GM19452 (cell line): ENCODE results near the gene CFAP46.

Experiments
- ATAC-seq: cut with Tn5 transposase; IDR thresholded peaks from one replicate; pipeline ENCODE4 v1.9.1; 2021; ENCODE audit not compliant: unreplicated experiment

CFAP46 gene

DNA sequence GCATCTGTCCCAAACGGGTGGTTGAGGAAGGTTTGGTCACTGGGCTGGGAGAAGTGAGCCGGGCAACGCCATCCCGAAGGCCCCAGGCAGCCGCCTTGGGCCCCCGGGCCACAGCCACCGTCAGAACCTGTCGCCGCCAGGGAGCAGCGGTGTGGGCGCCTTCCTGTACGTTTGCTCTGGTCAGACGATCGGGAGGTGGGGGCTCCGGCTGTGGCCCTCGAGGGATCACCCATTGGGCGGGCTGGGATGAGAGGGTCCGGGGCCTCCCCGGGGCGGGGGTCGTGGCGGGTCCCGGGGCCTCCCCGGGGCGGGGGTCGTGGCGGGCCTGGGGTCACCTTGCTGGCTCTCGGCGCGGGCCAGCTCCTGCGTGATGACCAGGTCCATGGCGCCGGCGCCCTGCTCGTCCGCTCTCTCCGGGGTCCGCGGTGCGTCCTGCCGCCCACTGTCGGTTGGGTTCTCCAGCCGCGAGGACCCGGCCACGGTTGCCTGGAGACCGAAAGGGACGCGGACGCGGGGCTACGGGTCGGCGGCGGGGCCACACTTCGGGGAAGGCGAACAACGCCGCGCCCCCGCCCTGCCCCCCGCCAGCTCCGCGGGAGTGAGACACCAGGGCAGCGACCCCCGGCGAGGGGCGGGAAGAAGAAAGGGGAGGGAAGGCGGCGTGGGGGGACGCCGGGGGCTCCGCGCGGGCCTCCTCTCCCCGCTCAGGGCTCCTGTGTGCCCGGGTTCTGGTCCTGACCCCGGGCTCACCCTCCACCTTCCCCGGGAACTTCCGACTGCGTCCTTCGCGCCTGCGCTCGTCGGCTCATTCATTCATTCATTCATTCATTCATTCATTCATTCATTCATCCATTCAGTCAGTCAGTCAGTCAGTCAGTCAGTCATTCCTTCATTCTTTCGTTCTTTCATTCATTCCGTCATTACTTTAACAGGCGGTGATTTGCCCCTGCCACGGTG is at the start of gene CFAP46:
TSS of gene CFAP46 (minus strand) at position 470 of the 957 bp plus-strand sequence. CDS start at position 384, 86 bp downstream.
- ATAC-seq, result no peak

DNA sequence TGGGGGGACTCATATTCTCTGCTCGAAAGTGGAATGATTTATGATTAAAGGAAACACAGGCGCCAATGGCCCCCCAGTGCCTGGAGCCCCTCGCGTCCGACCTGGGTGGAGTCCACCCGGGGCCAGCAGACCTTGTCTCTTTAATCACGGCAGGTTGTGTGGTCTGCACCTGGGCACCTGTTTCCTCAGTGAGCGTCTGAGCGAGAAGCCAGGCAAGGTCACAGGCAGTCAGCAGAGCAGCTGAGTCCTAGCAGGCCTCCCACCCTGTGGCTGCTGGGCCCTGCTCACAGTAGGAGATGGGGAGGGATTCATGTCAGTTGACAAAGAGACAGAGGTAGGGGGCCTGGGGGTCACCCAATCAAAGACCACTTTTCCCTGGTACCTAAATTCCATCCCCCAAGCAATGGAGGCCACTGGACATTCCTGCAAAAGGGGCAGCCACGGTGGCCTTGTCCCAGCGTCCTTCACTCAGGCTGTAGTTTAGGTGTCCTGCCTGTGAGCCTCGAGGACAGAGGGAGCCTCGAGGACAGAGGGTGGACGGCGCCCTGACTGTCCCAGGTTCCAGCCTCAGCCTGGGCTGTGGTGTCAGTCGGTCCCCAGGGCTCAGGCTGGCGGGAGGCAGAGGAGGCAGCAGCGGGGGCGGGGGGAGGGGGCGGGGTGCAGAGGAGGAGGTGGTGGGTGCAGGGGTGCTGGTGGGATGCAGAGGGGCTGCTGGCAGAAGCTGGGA is 49.5 kb upstream of the CFAP46 start:
- no peak for ATAC-seq

DNA sequence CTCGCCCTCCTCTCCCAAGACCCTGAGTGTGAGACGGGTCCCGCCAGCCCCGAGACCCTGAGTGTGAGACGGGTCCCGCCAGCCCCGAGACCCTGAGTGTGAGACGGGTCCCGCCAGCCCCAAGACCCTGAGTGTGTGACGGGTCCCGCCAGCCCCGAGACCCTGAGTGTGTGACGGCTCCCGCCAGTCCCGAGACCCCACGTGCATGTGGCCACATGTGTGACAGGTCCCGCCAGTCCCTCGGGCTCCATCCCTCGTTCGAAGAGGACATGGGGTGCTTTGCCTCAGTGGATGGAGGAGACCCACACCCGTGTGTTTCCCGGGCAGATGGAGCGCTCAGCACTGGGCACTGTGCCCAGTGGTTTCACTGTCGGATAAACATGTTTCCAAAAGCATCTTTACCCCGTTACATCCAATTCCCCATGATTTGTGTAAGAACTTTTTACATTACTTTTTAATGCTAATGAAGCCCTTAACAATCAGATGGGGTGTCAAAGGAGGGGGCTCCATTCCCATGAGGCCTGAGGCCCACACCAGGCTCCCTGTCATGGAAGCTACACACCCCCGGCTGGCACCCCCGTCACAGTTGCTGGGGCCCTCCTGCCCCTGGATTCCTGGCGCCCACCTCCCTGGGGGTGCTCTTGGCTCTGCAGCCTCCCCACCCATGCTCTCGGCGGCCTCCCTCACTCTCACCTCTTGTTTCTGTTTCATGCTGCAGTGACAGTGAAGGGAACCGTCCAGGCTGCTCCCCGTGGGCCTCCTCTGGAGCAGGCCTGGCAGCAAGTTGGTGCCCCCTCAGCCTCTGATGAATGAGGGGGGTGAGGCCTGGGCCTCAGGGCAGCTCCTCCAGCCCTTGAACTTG is 48.5 kb upstream of the CFAP46 start:
- ATAC-seq, result no peak

DNA sequence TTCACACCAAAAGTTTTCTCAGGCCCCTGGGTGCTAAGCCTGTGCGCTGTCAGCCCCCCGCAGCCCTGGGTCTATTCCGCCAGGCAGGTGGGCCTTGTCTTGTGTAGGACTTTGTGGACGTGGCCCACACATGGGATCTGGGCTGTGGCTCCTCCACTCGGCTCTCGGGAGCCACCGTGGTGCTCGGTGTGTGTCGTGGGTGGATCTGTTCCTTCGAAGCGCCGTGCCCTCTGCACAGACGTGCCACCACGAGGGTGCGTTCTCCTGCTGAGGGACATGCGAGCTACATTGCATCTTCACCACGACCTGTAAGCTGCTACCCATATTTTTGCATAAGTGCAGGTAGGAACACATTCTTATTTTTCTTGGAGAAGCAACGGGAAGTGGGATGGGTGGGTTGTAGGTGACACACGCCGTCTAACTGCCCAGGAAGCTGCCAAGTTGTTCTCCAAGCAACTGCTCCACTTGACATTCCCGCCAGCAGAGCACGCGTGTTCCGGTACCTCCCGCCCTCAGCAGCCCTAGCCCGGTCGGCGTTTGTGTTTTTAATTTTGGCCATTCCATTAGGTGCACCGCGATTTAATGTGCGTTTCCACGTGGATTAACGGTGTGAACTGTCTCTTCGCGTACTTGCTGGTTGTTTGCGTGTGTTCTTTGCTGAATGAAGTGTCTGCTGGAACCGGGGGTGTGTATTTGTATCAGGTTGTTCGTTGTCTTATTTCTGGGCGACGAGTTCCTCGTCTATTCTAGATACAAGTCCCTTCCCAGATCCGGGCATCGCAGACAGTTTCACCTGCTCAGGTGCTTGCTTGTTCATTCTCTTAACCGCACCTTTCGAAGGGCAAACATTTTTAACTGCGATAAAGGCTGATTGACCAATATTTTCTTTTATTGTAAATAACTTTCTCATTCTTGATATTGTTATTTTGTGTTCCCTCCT is 47.4 kb upstream of the CFAP46 start:
- no peak for ATAC-seq

DNA sequence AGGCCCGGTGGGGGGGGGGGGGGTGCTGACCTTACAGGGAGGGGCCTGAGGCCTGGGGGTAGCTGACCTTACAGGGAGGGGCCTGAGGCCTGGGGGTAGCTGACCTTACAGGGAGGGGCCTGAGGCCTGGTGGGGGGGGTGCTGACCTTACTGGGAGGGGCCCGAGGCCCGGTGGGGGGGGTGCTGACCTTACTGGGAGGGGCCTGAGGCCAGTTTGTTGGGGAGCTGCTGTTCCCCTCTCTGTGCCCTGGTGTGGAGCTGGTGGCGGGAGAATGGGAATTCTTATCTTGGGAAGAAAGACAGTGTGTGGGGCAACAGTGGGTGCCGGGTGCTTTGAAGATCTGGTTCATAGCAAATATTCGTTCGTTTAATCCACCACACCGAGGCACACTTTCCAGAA is 46.6 kb upstream of the CFAP46 start:
- no peak for ATAC-seq

DNA sequence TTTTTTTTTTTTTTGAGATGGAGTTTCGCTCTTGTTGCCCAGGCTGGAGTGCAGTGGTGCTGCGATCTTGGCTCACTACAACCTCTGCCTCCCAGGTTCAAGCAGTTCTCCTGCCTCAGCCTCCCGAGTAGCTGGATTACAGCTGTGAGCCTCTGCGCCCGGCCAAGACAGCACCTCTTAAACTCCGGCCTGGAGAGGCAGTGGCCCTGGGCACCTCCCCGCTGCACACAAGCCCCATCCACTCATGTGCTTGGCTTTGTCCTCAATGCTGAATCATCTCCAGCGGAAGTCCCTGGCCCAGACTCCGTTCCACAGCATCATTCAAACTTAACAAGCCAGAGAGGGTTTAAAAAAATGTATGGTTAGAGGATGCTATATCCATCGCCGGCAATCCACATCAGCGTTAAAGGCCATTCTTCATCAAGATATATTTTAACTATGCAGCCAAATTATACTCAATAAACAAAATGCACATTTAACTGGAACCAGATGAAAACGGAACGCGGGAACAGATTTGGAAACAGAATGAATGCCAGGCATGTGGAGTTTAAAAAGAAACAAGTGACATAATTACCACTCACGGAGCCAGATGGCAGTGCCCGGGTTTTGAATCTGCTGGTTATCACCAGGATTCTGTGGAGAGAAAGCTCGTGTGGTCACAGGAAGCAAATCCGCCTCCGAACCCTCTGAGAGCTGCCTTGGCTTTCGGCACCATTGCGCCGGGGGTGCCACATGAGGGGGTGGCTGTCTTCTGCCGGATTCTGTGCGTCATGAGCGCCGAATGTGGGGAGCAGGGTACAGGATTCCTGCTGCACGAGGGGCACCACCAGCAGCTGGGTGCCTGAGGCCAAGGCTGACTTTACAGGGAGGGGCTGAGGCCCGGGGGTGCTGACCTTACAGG is 45.6 kb upstream of the CFAP46 start:
- no peak for ATAC-seq

DNA sequence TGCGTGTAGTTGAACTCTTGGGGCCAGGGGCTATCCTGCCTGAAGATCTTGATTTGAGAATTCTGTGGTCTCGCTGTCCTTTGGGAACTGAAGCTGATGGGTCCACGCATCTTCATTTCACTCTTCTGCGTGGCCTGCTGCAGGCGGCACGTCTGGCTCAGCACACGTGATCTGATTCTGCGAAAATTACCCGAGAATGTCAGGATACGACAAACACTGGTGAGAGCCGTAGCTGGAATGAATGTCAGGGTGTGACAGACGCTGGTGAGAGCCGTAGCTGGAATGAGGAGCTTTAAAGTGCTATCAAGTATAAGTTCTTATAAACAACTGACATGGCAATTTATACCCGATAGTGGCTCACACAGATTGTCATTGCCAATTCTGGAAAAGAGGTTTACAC is 44.6 kb upstream of the CFAP46 start:
- ATAC-seq, result no peak

DNA sequence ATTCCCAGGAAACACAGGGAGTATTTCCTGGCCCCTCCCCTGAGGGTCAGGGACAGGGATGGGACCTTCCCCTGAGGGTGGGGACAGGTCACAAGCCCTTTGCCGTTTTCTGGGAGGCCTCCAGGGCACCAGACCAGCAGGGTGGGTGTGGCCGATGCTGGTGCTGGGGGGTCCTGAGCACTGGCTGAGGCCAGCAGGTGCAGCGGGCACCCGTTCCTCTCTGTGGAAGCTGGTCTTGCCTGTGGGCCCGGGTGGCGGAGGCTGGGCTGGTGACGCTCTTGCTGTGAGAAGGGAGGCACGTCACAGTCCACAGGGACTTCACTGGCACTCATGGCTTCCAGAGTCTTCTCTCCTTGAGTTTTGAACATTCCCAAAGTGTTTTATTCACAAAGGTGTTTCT is 44.2 kb upstream of the CFAP46 start:
- ATAC-seq, result no peak

DNA sequence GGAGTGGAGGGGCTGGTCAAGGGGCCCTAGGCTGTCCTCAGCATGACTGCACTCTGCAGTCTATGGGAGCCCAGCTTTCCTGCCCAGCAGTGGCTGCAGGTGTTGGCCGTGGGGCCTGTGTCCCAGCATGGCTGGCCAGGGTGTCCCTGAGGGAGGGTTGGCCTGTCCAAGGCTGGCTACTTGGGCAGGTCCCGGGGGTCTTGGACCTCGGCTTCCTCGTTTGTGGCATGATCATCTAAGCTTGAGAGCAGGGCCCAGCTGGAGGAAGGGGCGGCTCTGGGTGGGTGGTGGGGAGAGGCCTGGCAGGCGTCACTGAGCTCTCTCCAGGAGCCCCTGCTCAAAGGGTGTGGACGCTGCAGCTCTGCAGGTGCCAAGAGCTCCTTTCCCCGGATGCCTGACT is 43.7 kb upstream of the CFAP46 start:
- no peak for ATAC-seq

DNA sequence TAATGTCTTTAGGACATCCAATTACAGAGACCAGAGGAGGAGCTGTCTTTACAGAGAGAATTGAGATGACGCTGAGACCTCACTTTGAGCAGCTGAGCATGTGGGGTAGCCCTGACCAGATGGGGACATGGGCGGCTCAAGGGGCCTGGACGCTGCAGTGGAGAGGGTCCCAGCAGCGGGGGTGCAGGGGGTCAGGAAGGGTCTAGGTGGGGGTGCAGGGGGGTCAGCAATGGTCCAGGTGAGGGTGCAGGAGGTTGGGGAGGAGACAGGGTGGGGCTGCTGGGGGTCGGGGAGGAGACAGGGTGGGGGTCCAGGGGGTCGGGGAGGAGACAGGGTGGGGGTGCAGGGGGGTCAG is 43.2 kb upstream of the CFAP46 start:
- no peak for ATAC-seq

DNA sequence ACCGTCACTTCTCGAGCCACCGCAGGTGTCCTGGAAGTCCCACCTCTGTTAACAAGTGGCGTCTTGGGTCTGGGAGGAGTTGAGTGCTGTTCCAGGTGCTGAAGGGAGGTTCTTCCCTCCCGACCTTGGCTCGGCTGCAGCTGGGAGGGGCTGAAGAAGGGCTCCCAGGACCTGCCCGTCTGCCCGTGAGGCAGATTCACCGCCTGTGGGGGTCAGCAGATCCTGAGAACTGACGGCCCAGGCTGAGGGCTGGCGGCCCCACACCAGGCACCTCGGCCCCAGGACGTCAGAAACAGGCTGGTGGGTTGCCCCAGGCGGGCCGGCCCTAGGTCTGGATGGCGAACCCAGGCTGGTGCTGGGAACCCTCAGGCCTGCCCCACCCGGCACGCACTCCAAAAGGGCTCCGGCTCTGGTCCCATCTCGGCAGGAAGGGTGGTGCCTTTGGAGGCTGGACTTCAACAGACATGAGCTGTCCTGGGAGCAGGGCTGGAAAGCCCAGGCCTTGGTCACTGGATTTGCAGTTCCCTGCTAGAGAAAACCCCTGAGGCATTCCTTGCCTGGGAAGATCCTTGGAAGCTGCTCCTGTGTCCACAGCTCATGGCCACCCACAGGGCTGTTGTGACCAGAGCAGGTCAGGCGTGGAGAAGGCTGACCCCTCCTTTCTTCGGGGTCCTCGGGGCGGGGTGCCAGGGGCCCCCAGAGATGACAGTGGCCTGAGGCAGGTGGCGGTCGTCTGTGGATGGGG is 42.6 kb upstream of the CFAP46 start:
- no peak for ATAC-seq

DNA sequence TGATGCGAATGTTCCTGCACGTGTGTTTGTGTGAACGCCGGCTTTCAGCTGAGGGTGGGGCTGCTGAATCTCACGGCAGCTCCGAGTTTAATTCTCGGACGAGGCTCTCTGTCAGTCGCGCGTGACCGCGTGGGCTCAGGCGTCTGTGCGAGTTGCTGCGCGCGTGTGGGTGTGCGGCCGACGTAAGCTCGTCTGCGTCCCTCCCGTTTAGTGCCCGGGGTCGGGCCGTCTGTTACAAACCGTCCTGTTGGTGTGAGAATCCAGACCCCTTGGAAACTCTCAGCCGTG is 41.6 kb upstream of the CFAP46 start:
- no peak for ATAC-seq

DNA sequence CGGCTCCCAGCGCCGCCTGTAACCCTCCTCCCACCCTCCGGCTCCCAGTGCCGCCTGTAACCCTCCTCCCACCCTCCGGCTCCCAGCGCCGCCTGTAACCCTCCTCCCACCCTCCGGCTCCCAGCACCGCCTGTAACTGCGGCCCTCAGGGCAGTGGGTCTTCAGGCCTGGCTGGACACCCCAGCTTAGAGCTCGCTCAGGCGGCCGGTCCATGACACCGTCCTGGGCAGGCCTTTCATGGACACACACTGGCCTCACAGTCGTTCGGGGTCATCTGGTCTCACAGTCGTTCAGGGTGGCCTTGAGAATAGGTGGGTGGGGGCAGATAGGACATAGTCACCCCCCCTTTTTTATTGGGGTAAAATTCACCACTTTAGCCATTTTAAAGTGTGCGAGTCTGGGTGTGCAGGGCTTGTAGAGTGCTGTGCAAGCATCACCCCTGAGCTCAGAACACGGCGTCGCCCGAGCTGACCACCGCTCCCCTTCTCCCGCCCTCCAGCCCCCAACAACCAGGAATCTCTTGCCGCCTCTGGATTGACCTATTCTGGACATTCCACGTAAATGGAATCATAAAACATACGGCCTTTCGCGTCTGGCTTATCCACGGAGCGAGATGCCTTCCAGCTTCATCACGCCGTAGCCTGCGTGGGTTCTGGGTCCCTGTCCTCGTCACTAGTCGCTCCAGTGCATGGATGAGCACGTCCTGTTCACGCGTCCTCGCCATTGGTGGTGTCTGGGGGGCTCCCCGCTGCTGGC is 41.1 kb upstream of the CFAP46 start:
- ATAC-seq, result no peak

DNA sequence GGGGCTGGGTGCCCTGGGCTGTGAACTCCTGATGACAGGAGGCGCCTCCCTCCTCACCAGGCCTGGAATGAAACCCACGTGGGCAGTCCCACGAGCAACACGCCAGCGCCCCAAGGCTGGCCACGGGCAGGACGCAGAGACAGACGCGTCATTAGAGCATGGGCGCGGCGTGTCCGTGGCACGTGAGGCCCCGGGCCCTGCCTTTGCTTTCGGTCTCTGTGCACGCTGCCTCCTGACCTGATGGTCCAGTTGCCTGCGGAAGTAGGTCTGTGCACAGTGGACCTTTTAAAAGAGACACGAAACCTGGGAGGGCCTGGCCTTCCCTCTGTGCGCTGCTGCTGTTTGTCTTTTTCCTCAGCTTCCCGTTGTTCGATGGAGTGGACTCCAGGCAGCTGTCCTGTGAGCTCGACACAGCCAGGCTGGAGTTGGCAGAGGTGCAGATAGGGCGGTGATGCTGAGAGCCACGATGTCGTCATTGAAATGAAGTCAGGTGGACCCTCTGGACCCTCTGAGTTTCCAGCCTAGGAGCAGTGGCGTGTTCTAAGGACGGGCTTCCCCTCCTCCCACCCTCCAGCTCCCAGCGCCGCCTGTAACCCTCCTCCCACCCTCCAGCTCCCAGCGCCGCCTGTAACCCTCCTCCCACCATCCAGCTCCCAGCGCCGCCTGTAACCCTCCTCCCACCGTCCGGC is 40.1 kb upstream of the CFAP46 start:
- no peak for ATAC-seq

DNA sequence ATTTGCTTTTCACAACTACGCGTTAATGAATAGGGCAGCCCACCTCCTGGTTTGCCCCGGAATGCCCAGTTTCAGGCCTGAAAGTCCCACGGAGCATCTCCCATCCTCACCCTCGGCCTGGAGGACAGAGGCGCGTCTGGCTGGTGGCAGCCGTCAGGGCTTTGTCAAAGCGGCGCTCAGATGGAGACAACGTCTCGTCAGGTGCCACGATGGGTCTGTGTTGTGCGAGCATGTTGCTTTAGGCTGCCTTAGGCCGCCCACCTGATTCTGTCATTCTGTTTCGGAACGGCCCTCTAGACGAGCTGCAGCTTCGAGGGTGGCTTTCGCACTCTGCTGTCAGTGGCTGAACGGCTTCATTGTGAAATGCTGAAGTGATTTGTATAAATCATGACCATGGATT is 39.4 kb upstream of the CFAP46 start:
- no peak for ATAC-seq

DNA sequence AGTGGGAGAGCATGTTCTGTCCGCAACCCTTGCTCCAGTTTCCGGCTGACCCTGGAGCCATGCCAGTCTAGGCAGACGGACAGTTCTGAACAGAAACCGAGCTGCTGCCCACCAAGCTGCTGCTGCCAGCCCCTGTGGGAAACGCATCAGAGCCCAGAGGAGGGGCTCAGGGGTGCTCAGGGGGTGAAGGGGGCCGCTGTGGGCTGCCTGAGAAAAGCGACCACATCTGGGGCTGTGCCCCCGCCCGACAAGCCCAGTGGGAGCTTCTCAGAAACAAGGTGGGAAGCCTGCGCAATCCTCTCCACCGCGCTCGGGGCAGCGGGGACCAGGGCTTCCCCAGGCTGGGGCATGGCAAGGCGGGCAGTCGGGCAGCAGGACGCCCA is 38.8 kb upstream of the CFAP46 start:
- no peak for ATAC-seq

DNA sequence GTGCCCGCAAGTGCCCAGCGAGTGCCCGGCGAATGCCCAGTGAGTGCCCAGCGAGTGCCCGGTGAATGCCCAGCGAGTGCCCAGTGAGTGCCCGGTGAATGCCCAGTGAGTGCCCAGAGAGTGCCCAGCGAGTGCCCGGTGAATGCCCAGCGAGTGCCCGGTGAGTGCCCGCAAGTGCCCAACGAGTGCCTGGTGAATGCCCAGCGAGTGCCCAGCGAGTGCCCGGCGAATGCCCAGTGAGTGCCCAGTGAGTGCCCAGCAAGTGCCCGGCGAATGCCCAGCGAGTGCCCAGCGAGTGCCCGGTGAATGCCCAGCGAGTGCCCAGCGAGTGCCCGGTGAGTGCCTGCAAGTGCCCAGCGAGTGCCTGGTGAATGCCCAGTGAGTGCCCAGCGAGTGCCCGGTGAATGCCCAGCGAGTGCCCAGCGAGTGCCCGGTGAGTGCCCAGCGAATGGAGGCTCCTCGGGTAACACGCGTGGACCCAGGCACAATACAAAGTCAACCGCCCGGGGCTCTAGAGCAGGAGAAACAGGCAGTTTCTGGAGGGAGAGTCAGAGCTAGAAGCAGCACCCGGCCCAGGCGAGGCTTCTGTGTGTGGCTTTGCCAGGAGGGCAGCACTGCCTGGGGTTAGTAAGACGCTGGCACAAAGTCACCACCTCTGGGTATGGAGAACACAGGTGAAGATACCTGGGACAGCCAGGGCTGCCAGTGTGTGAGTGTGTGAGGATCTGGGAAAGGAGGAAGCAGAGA is 38.2 kb upstream of the CFAP46 start:
- ATAC-seq, result no peak
